Nephron (organoid): ENCODE results near the gene TRIO.

ENCODE experiments used
- H3K27ac Mint-ChIP-seq, 3 experiments: 2 replicates each; pipeline ENCODE4 v1.8.0; 2020; ENCODE audit warnings: mixed read lengths in 3 of 3, mild to moderate bottlenecking in 2 of 3, moderate library complexity in 1 of 3
- H3K27me3 Mint-ChIP-seq: 2 replicates; pipeline ENCODE4 v1.8.0; 2021; ENCODE audit warnings: low read depth, mild to moderate bottlenecking, moderate library complexity, mixed read lengths
- H3K36me3 Mint-ChIP-seq: 2 replicates; pipeline ENCODE4 v1.8.0; 2020; ENCODE audit warnings: low read depth, mixed read lengths
- H3K4me1 Mint-ChIP-seq: 2 replicates; pipeline ENCODE4 v1.8.0; 2020; ENCODE audit warnings: mixed read lengths
- H3K4me3 Mint-ChIP-seq, 3 experiments: 2 replicates each; pipeline ENCODE4 v1.8.0; 2020; ENCODE audit warnings: mild to moderate bottlenecking in 3 of 3, mixed read lengths in 3 of 3, moderate library complexity in 2 of 3
- H3K9me3 Mint-ChIP-seq: 2 replicates; pipeline ENCODE4 v1.8.0; 2020; ENCODE audit warnings: mixed read lengths
- TF ChIP-seq, protein P1 (sequence below), 3 experiments: fragments of 200-600 bp; sonication (generic); IDR thresholded peaks; one replicate each; pipeline ENCODE4 v1.5.0; 2021; ENCODE audit warnings: antibody characterized with exemption in 3 of 3; ENCODE audit not compliant: unreplicated experiment in 3 of 3

TRIO gene

DNA sequence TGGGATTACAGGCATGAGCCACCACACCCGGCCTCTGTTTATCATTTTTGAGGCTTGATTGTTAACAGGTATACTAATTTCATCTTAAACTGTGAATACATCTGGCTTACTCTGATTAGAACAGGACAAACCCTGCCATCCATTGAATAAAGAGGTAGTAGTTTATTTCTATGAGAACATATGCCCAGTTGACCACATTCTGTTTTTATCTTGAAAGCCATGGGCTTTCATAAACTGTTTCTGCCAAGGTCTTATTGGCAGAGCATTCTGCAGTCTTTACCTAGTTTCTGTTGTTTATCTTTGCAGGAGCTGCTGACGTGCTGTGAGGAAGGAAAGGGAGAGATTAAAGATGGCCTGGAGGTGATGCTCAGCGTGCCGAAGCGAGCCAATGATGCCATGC is 253.6 kb downstream of the TRIO start:
- no peak overlapping the region for H3K4me3 Mint-ChIP-seq
- peaks cover 62% of the 10 kb centered on the region for H3K36me3 Mint-ChIP-seq
- H3K9me3 Mint-ChIP-seq: peaks cover 3% of the 10 kb centered on the region
- no peaks in the 10 kb centered on the region for H3K27me3 Mint-ChIP-seq
- TF ChIP-seq, protein P1, sequence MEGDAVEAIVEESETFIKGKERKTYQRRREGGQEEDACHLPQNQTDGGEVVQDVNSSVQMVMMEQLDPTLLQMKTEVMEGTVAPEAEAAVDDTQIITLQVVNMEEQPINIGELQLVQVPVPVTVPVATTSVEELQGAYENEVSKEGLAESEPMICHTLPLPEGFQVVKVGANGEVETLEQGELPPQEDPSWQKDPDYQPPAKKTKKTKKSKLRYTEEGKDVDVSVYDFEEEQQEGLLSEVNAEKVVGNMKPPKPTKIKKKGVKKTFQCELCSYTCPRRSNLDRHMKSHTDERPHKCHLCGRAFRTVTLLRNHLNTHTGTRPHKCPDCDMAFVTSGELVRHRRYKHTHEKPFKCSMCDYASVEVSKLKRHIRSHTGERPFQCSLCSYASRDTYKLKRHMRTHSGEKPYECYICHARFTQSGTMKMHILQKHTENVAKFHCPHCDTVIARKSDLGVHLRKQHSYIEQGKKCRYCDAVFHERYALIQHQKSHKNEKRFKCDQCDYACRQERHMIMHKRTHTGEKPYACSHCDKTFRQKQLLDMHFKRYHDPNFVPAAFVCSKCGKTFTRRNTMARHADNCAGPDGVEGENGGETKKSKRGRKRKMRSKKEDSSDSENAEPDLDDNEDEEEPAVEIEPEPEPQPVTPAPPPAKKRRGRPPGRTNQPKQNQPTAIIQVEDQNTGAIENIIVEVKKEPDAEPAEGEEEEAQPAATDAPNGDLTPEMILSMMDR (IDR thresholded peaks at IDR 0.05; ENCODE audit: unreplicated experiment in 3 of 3): no peak
- H3K27ac Mint-ChIP-seq: no peak overlapping the region
- H3K4me1 Mint-ChIP-seq: peaks cover 42% of the 10 kb centered on the region

DNA sequence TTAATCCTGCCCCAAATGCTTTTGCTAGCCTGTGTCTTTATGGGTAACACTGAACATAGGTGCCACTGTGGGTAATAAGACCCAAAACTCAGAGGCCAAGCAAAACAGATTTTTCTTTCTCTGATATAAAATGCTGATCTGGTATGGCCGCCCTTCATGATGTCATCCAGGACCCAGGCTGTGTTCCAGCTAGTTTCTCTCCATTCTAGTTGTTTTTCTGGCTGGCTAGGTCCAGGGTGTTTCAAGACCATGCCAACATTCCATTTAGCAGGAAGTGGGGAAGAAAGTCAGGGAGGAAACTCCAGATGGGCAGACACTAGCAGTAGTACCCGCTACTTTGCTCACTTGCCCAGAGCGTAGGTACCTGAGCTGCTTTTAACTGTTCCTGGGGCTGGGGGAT is 254.6 kb downstream of the TRIO start:
- TF ChIP-seq, protein P1 (IDR thresholded peaks at IDR 0.05; ENCODE audit: unreplicated experiment in 3 of 3): no peak
- Mint-ChIP-seq H3K4me1 (peaks cover 43% of the 10 kb centered on the region), H3K36me3 (peaks cover 61% of the 10 kb centered on the region), H3K27ac (peak overlapping the region in 1 of 3 experiments; percentile 15), H3K4me3 (no peak overlapping the region), H3K9me3 (no peaks in the 10 kb centered on the region), H3K27me3 (no peaks in the 10 kb centered on the region)

DNA sequence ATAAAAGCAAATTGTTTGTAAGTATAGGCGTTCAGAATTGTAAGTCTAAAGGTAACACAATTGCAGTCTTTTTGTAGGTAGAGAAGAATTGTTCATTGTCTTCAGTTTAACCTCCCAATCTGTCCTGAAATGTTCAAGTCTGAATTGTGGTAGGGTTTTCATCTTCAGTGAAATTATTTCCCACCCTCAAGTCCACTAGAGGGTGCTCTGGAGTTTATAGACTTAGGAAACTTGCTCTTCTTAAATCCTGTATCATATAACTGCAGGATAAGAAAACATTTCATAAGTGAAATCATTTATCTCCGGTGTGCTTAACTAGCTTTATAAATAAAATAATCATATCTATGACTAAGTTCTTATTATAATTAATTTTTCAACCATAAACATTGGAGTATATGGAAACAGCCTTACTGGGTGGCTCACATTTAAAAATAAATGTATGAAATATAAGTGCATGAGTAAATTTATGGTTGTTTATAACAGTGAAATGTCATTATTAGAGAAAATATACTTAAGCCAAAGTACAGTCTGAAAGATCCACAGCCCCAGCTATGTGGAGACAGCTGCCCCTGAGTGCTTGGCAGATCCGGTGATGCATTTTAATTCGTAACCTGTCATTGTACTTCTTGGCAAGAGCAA is 256.0 kb downstream of the TRIO start:
- Mint-ChIP-seq H3K9me3 (no peaks in the 10 kb centered on the region), H3K4me1 (peaks cover 45% of the 10 kb centered on the region), H3K36me3 (peaks cover 56% of the 10 kb centered on the region), H3K27ac (peak overlapping the region in 2 of 3 experiments; percentile 46 to 63), H3K27me3 (no peaks in the 10 kb centered on the region), H3K4me3 (no peak overlapping the region)
- TF ChIP-seq, protein P1 (IDR thresholded peaks at IDR 0.05; ENCODE audit: unreplicated experiment in 3 of 3): peak; percentile 72 to 77 (median 74)

DNA sequence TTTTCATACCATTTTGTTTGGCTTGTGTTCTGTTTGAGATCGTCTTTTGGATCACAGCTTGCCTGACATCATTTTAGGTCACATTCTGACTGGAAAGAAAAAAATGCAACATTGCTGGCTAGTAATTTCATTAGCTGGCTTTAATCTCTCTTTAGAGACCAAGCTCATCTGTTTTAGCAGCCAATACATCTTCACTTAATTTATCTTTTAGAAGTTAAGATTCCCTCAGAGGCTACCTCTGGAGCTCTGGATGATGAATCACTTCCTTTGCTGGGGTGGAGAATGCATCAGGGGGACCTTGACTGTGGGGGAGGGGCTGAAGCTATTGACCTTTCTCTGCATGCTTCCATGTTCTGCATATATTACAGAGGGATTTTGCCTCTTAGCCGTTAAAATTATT is 256.9 kb downstream of the TRIO start:
- Mint-ChIP-seq H3K4me1 (peaks cover 54% of the 10 kb centered on the region), H3K9me3 (no peaks in the 10 kb centered on the region), H3K4me3 (no peak overlapping the region), H3K36me3 (peaks cover 54% of the 10 kb centered on the region), H3K27me3 (no peaks in the 10 kb centered on the region), H3K27ac (peak overlapping the region; percentile 39 to 63 (median 57))
- TF ChIP-seq, protein P1 (IDR thresholded peaks at IDR 0.05; ENCODE audit: unreplicated experiment in 3 of 3): no peak

DNA sequence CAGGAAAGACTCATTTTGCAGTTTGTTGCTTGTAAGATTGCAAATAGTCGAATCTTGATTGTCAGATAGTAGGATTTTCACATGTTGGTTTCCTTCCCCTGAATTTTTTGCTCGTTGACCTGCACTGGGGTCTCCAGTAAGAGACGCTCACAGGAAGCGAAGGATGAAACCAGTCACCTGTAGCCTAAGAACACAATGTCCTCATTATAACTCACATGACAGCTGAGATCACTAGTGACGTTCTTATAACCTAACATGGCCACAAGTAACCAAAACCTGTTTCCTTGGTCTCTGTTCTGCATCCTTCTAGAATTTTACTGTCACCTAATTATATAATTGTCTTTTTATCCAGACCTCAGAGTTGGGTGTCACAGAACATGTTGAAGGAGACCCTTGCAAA is 257.5 kb downstream of the TRIO start:
- Mint-ChIP-seq H3K36me3 (peaks cover 54% of the 10 kb centered on the region), H3K4me3 (no peak overlapping the region), H3K27ac (peak overlapping the region; percentile 39 to 63 (median 57)), H3K9me3 (no peaks in the 10 kb centered on the region), H3K4me1 (peaks cover 59% of the 10 kb centered on the region), H3K27me3 (no peaks in the 10 kb centered on the region)
- TF ChIP-seq, protein P1 (IDR thresholded peaks at IDR 0.05; ENCODE audit: unreplicated experiment in 3 of 3): no peak

DNA sequence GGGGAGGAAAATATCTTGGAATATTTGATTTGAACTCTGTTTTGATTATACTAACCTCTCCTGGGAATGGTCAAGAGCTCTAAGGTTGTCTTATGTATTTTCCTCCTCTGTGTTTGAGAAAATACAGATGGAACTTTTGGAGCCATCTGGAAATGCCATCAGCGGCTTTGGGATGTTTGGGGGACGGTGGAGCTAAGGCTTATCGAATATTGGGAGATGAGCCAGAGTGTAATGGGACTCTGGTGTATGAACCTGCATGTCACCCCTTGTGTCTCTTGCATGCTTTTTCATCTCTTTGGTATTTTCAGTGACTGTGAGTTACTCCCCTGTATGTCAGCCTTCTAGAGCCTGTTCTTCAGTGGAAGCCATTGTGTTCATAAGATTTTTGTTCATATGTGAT is 258.5 kb downstream of the TRIO start:
- Mint-ChIP-seq H3K4me1 (peaks cover 59% of the 10 kb centered on the region), H3K27ac (peak overlapping the region; percentile 50 to 75 (median 63)), H3K4me3 (no peak overlapping the region), H3K9me3 (no peaks in the 10 kb centered on the region), H3K36me3 (peaks cover 61% of the 10 kb centered on the region), H3K27me3 (no peaks in the 10 kb centered on the region)
- TF ChIP-seq, protein P1 (IDR thresholded peaks at IDR 0.05; ENCODE audit: unreplicated experiment in 3 of 3): no peak
